ENCODE measurements around the gene PRPSAP2.
"Not testable (repeated sequence)": the region's sequence is repeated elsewhere in the genome, so short reads cannot be mapped to it uniquely, and the experiment has no call there.

The PRPSAP2 gene, protein sequence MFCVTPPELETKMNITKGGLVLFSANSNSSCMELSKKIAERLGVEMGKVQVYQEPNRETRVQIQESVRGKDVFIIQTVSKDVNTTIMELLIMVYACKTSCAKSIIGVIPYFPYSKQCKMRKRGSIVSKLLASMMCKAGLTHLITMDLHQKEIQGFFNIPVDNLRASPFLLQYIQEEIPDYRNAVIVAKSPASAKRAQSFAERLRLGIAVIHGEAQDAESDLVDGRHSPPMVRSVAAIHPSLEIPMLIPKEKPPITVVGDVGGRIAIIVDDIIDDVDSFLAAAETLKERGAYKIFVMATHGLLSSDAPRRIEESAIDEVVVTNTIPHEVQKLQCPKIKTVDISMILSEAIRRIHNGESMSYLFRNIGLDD

DNA sequence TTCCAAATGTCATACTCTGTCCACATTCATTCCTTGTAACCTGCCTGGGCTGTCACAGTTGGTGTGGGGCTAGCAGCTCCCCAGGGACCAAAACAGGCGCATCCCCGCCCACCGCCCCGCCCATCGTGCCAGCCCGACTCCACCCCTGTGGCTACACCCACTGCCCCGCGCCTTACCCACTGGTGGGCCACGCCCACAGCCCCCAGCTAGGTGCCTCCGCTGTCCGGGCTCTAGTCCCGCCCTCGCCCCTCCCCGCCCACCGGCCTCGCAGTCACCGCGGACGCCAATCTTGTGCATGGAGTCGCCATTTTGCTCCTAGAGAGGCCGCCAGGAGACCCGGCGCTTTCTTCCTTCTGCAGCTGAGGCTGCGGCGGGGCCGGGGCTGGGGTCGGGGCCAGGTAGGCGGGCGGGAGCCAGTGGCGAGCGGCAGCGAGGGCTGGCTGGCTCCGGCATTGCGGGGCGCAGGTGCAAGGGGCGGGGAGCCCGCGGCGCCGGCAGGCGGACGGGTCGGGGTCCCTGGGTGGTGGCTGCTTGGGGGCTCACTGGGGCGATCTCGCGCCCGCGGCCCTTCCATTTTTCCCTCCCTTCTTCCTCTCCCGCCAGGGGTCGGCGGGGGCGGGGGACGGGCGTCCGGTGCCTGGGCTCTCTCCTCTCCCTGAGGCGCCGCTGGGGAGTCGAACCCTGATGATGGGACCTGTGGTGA is at the start of gene PRPSAP2:
TSS of gene PRPSAP2 (plus strand) at position 268 of the 703 bp plus-strand sequence. CDS start 7,703 bp downstream, outside the sequence.
- DNase-seq (ENCODE audit: low read depth): peak; percentile 88

DNA sequence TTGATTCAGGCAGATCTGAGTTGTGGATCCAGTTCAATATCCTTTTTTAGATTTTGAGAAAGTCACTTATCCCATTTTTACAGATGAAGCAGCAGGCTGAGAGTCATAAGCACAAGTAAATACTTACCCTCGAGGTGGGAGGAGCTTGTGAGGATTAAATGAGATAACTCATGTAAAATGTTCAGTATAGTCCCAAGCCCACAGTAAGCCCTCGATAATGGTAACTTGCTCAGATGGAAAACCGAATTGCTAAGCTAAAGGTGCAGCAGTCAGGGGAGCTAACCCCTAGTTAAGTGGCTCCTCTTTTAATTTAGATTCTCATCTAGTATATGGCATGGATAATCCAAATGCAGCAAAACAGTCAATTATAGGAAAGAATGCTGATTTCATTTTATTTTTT is 42.0 kb upstream of the PRPSAP2 start:
- DNase-seq (ENCODE audit: low read depth): not testable (repeated sequence)

DNA sequence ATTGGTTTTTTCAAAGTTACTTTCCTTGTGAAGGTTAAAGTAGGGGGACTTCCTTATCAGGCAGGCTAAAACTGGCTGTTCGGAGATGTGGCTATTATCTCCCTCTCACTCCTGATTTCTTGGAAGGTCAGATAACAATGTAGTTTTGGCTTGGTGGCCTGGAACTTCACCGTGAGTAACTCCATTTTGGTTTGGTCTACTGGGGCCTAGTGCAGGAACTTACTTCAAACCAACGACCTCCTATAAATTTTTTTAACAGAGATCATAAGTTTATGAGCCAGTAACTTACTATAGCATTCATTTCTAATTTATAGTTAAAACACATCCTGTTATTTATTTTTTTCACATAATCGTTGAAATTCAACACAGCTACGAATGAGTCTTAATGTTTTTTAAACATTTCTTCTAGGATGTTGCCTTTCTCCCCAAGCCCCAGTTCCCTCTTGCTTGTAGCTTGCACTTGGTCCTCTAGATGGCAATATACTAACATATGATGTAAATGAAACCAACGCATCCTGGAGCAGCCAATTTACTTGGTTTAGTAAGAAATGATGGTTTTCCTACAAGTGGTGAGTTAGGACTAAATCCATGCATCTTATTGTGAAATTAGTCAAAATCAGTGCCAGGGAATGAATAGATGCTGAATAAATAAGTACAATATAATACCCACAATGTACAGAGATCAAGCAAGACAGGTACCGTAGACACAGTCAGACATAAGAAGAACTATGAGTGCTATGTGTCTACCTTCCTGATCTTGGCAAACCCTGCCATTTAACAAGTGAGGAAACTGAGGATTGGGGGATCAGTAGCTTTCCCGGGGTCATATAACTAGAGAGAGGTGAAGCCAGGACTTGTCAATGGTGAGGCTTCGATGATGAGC is 41.2 kb upstream of the PRPSAP2 start:
- not testable (repeated sequence) for DNase-seq (ENCODE audit: low read depth)

DNA sequence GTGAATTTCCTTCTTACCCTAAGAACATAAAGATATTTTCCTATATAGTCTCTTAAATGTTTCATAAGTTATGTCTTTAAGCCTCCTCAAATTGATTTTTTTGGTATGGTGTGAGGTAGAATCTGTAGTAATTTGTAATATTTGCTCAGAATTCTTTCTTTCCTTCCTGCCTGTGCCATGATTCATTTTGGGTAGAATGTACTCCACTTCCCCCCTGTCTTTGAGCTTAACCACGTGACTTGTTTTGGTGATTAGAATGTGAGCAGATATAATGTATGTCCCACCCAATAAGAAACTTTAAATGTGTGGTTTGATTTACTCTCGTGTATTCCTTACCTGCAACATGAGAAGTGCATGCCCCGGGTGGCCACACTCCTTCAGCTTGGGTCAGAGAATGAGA is 36.5 kb upstream of the PRPSAP2 start:
- not testable (repeated sequence) for DNase-seq (ENCODE audit: low read depth)

DNA sequence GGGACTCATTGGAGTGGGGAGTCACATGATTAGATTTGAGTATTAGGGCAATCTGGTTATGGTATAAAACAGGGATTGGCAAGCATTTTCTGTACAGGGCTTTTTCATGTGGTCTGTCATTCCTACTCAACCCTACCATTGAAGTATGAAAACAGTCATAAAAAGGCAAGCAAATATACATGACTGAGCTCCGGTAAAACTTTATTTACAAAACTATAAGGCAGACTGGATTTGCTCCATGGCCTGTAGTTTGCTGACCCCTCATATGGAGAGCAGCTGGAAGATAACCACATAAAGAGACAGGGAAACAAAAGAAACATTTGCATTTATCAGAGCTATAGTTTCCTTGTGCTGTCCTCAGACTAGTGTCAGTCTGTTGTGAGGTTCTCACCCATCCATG is 30.3 kb upstream of the PRPSAP2 start:
- not testable (repeated sequence) for DNase-seq (ENCODE audit: low read depth)

DNA sequence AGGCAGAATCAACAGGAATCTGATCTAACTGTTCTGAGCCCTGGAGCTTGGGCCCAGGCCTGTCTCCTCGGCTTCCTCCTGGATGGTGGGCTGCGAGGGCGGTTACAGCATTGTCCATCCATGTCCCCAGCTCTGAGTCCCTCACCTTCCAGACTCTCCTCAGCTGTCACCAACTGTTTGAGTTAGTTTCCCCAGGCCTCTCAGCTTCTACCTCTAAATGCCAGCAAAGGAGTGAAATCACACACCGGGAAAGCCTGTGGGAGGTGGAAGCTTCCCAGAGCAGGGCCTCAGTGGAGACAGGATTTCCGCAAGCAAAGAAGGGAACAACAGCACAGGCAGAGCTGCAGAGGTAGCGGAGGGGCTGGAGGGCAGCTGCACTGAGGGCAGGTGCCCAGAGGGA is 9.4 kb upstream of the PRPSAP2 start:
- DNase-seq (ENCODE audit: low read depth): no peak

DNA sequence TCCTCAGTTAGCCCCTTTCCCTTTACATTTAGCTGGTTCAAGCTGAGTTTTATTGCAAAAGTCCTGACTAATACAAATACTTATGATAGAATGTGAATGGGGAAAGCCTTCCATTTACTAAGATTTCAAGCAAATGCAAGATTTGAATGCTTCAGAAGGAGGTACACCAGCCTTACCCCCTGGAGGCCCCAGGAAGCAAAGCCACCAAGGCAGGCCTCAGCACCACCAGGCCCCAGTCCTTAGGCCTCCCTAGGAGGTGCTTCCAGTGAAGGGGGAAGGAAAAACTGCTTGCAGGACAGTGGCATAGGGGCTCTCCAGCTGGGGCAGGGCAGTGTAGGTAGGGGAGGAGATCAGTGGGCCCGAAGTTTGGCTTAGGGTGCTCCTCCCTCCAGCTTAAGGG is 7.3 kb upstream of the PRPSAP2 start:
- no peak for DNase-seq (ENCODE audit: low read depth)

DNA sequence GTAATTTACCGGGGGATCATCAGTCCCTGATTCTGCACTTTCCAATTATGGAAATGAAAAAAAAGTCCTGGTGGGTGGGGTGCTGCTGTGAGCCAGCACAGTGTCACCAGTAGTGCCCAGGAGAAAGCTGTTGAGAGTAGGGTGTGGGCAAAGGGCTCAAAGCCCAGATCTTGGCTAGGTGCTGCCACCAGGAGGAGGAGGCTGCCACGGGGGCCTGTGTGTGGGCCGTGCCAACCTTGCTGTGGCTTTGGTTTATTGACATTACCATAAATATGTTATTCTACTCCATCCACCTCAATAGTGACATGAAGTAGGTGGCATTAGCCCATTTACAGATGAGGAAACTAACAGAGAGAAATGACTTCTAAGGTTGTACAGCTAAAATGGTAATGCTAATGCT is 6.7 kb upstream of the PRPSAP2 start:
- no peak for DNase-seq (ENCODE audit: low read depth)

DNA sequence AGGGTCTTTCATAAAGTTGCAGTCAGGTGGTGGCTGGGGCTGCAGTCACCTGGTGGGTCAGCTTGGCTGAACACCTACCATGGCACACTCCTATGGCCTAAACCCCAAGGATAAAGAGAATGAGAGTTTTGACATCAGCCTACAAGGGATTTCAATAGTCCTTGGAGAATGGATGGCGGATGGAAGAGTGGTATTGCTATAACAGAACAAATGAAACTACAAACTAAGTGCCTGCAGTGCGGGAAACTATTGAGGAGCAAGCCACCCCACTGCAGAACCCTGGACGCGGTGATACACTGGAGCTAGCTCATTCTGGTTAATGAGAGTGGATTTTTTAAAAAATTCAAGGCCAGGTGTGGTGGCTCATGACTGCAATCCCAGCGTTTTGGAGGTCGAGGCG is 3.0 kb upstream of the PRPSAP2 start:
- DNase-seq (ENCODE audit: low read depth): no peak

DNA sequence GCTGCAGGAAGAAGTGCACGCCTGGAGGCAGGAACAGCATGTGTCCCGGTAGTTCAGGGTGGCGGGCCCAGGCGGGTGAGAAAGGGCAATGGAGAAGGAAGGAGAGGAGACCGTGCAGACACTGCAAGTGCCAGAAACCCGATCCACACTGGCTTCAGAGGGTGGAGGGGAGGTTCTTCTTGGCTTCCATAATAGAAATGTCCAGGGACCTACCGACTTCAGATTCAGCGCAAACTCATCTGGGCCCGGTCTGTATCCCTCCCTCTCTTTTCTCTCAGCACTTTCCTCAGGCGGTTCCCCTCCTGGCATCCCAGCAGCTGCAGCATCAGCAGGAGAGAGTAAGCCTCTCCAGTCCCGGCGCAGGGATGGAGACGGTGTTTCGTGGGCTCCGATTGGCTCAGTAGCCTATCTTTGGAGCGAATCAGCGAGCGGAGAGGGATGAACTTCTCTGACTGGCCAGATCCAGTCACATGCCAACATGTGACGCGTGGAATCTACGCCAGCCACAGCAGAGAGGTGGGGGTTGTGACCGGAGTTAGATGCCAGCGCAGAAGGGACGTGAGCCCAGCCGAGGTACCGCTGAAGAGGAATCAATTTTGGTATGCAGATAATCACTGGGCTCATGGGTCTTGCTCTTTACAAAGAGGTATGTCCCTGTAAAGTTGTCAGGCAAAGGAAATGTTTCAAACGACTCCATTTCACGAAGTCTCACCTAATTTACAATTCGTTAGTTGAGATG is 1.9 kb upstream of the PRPSAP2 start:
- DNase-seq (ENCODE audit: low read depth): peak; percentile 76

DNA sequence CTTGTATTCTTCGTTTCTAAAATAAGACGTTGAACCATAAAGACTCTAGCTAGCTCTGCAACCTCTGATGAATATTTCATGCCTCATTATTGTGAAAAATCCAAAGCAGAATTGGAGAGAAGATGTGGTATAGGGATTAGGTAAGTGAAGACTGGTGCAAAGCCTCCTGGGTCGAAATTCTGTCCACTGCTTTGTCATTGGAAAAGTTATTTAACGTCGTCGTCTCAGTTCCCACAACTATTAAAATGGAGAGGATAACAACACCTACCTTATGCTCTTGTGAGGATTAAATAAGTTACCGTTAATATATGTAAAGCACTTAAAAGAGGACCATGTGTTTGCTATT is 1.4 kb upstream of the PRPSAP2 start:
- no peak for DNase-seq (ENCODE audit: low read depth)

DNA sequence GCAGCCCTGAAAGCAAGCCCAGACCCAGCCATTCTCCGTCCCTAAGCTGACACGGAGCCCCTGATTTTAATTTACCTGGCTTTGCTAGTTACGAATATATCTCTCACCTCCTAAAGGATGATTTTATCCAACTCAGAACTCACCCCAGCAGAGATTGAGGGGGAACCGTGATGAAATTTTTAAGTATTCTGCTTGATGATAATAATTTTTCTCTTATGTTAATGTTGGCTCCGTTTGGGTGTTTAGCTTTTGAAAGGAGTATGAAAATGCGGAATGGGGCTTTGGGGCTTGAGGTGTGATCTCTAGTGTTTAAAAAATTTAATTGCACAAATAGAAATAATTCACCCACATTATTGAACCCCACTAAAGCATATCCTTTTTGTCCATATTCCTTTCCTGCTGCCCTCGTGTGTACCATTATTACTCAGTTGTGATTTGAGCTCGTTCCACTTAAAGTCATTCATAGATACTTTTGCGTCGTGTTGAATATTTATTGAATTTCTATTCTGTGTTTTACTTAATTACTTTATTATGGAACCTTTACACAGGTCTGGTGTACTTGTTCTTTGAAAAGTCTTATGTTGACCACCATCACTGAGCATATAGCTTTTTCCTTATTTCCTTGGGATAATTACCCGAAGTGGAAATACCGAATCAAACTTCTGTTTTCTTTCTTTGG is 775 bp downstream of the PRPSAP2 start:
- DNase-seq (ENCODE audit: low read depth): no peak

DNA sequence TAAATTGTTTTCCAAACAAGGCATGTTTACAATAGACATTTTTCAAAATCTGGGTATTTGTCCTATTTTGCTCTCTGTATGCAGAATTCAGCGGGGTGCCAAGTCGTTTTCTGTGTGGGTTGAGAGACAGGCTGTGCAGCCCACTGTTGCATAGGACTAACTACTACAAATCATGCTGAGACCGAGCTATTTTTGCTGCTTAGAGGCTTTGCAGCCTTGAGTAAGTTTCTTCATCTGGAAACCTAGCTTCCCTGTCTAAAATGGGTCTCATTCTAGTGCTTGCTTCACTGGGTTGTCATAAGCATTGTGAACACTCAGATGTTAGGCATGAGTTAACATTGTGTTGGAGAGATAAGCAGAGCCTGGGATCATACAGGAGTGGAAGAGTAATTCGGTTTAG is 1.3 kb downstream of the PRPSAP2 start:
- no peak for DNase-seq (ENCODE audit: low read depth)

DNA sequence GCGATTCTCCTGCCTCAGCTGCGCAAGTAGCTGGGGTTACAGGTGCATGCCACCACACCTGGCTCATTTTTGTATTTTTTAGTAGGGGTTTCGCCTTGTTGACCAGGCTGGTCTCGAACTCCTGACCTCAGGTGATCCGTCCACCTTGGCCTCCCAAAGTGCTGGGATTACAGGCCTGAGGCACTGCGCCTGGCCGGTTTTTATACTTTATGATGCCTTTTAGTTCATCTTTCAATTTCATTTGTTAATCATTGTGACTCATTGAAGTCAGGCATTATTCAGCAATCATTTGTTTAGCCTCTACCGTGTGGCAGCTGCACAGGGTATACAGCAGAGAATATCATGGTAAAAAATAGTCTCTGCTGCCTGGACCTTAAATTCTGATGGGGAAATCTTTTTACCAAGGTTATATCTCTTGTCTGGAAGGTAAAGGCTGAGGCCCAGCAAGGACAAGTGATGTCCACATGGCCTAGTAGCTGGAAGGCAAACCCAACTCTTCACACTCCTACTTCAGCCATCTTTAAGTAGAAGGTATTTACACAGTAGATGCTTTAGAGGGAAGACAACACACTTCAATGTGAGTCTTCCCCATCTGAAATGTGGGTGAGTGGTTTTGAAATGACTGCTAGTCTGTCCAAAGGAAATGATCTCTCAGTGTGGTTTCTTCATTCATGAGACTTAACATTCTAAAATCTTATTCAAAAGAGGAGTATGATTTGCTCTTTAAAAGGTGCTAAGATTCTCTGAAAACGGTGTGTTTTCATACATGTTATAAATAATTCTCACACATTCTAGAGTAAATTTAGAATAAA is 2.4 kb downstream of the PRPSAP2 start:
- DNase-seq (ENCODE audit: low read depth): no peak

DNA sequence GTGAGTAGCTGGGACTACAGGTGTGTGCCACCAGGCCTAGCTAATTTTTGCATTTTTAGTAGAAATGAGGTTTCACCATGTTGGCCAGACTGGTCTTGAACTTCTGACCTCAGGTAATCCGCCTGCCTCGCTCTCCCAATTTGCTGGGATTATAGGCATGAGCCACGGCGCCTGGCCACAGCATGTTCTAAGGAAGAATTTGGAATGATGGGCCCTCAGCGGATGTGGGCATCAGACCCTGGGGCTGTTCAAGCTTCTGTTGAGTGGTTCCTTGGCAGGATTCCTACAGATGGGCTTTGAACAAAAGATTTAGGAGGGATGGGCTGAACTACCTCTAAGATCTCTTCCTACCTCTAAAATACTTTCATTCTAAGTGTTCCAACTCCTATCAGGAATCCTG is 4.1 kb downstream of the PRPSAP2 start:
- no peak for DNase-seq (ENCODE audit: low read depth)

DNA sequence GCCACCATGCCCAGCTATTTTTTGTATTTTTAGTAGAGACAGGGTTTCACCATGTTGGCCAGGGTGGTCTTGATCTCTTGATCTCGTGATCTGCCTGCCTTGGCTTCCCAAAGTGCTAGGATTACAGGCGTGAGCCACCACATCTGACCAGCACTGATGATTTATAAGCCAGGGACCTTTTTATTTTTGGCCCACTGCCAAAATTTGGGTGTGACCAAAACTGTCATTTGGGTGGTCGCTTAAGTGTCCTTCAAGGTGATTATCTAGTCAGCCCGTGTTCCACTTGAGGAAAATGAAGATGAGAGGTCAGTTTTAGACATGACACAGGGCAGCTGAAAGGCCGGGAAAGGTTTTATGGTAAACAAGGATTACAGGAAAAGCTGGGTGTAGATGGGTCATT is 7.1 kb downstream of the PRPSAP2 start:
- DNase-seq (ENCODE audit: low read depth): not testable (repeated sequence)

DNA sequence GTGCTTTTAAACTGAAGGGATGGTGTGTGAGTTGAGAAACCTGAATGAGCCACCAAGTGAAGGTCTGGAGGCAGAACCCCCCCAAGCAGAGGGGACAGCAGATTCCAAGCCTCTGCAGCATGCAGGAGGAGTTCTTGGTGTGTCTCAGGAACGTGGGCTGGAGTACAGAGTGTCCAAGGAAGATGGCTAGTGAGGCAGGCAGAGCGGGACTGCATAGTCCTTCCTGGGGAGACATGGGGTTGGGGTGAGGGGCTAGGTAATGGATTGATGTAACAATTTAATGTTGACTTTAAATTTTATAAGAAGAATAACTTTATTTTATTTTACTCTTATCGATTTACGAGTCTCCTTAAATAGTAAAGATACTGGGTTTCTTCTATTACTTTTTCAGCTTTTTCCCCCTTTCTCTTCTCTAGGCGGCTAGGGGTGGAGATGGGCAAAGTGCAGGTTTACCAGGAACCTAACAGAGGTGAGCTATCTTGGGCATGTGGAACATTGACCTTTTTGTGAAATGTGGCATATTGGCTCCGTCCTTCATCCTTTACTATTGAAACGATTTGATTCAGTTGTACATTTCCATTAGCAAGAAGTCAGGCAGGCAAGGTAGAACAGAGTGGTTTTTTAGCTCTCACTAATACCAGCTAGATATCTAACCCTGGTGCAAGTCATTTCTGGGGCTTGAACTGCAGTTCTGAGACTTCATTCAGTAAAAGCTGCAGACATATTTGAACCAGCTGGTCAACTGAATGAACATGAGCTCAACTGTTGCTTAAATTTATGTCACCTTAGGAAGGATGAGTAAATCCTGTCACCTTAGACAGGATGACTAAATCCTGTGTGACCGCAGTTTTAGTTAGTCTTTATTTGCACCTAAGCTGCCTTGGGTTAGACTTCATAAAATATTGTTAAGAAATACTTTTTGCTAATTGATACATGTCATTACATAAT is 9.2 kb downstream of the PRPSAP2 start:
- DNase-seq (ENCODE audit: low read depth): no peak

DNA sequence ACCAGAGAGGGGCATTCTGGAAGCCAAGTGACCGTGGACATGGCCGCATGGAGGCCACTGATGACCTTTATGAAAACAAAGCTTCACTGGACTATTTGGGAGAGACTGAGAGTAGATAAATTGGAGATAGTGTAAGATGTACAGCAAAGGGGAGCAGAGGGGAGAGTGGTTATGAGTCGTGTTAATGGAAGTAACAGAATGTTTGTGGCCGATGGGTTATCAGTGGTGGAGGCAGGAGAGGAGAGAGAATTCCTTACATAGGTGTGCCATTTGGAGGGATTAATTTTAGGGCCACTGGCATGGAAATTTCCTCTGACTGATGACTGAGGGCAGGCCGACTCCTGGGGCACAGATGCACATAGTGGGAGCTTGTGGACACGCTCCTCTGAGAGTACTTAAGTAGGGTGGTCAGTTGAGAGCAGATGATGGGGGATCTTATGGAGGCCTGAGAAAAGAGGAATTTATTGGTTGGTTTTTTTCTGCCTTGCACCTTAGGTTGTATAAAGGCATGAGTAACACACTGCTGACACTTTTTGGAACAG is 19.2 kb downstream of the PRPSAP2 start:
- DNase-seq (ENCODE audit: low read depth): no peak

DNA sequence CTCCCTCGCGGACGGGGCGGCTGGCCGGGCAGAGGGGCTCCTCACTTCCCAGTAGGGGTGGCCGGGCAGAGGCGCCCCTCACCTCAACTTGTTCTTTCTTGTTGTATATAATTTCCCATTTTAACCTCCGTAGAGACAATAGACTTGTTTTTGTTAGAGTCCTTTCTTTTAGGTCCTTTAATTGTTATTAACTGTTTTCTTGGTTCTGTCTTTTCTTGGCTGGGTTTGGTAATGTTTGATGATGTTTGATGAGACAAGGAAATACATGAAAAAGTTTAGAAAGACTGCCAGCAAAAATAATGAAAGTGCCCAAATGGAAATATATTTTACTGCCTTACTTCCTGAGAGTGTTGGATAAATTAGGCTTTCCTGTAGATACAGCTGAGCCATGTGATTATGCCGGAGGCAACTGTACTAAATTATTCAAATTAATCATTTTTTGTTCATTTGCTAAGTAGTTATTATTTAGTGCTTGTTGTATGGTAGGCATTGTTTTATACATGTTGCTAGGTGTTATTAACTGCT is 30.9 kb downstream of the PRPSAP2 start:
- no peak for DNase-seq (ENCODE audit: low read depth)

All from stimulated activated CD8-positive, alpha-beta memory T cell treated with anti-CD3 and anti-CD28 coated beads, Interleukin-12 subunit alpha, Interleukin-12 subunit beta, amount 100 ng/mL, for 4 hours (primary cell).